Smooth muscle cell (in vitro differentiated cells): Measurements from ENCODE around the gene SGTA. TPM values are rescaled to one million over a fixed set of nuclear protein-coding genes. Genes with fewer than 3 reads are reported as not detected.

ENCODE experiments used
- DNase-seq: peaks from one replicate; lab custom pipeline; 2025; ENCODE audit not compliant: unreplicated experiment; lab: John Stamatoyannopoulos, UW
- H2AFZ ChIP-seq: fragments of 200-600 bp; sonication (generic); 2 replicates; pipeline ENCODE4 v1.6.0; 2016; ENCODE audit warnings: antibody characterized with exemption, low read depth, mild to moderate bottlenecking
- H3F3A ChIP-seq: fragments of 200-600 bp; sonication (generic); 2 replicates; pipeline ENCODE4 v1.6.0; 2017; ENCODE audit warnings: antibody characterized with exemption, low read depth
- H3K27ac ChIP-seq: fragments of 200-600 bp; sonication (generic); 2 replicates; pipeline ENCODE4 v1.5.1; 2016; ENCODE audit warnings: low read depth, mild to moderate bottlenecking
- H3K27me3 ChIP-seq: fragments of 200-600 bp; sonication (generic); 2 replicates; pipeline ENCODE4 v1.6.1; 2016; ENCODE audit warnings: low read depth, mild to moderate bottlenecking
- H3K36me3 ChIP-seq: fragments of 200-600 bp; sonication (generic); 2 replicates; pipeline ENCODE4 v1.5.1; 2016; ENCODE audit warnings: low read depth
- H3K4me1 ChIP-seq: fragments of 200-600 bp; sonication (generic); 2 replicates; pipeline ENCODE4 v1.5.1; 2016; ENCODE audit warnings: low read depth
- H3K4me2 ChIP-seq: fragments of 200-600 bp; sonication (generic); 2 replicates; pipeline ENCODE4 v1.6.0; 2016; ENCODE audit warnings: mild to moderate bottlenecking
- H3K4me3 ChIP-seq: fragments of 200-600 bp; sonication (generic); 2 replicates; pipeline ENCODE4 v1.5.1; 2016; ENCODE audit warnings: mild to moderate bottlenecking
- H3K79me2 ChIP-seq: fragments of 200-600 bp; sonication (generic); 2 replicates; pipeline ENCODE4 v1.6.0; 2016; ENCODE audit warnings: low read depth, mild to moderate bottlenecking
- H3K9ac ChIP-seq: fragments of 200-600 bp; sonication (generic); 2 replicates; pipeline ENCODE4 v1.6.0; 2016; ENCODE audit warnings: low read depth
- H3K9me3 ChIP-seq: fragments of 200-600 bp; sonication (generic); replicated peaks from 2 replicates; pipeline ENCODE4 v1.5.1; 2016; ENCODE audit warnings: low read depth
- H4K20me1 ChIP-seq: fragments of 200-600 bp; sonication (generic); 2 replicates; pipeline ENCODE4 v1.6.0; 2016; ENCODE audit warnings: low read depth
- WGBS: methylation state at CpG from one replicate; pipeline ENCODE4 v1.1.7; 2016; ENCODE audit warnings: low lambda C conversion rate; 5-methylcytosine and 5-hydroxymethylcytosine counted together
- polyA plus RNA-seq: library from polyadenylated mRNA; unstranded; fragments of >200 nt; fragmentation: Nextera tagmentation; extraction: Ambion mirVana; gene quantifications from 2 replicates; pipeline ENCODE4 v1.2.1, GENCODE V29; 2016
- total RNA-seq: library from RNA; depleted of rRNA; stranded (reverse); fragments of >200 nt; gene quantifications from 2 replicates; pipeline ENCODE4 v1.2.3, GENCODE V29; 2014
- TF ChIP-seq, protein P1 (sequence below): fragments of 200-600 bp; sonication (generic); IDR thresholded peaks from 2 replicates; pipeline ENCODE4 v1.5.1; 2017; ENCODE audit warnings: borderline replicate concordance, mild to moderate bottlenecking, antibody characterized with exemption; ENCODE audit not compliant: insufficient read depth, poor library complexity, severe bottlenecking

SGTA gene
- total and polyA plus RNA-seq, 2 experiments from 2014 or later, result 34.4 to 71.2 TPM

DNA sequence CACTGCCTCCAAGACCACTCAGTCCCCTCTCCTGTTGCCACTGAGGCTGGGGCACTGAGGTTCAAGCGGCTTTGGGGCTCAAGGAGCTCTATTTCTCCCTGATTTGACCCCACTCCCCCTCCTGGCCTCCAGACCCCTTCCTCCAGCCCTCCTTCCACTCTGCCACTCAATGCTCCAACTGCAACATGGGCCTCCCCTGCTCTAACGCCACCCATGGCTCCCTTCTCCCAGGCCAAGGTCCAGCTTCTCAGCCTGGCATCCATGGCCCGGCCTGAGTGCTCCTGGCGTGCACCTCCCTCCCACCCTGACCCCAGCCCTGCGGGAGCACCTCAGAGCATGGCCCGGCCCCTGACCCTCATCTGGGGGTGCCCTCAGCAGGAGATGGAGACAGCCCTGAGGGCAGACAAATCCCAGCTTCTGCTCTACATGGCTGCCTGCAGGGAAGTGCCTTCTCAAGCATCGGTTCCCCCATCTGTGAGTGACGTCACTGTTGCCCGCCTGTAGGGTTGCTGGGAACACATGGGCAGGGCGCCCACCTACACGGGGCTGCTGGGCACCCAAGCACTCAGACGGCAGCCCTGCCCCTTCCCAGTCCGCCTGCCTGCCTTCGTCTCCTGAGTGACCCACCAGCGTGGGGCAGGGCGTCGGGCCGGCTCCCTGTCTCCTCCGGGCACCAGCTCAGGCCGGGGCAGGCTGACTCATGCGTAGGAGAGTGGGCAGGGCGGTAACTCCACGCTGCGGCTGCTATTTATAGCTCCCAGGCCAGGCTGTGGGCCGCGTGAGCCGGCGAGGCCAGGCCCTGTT, 60.3 kb downstream of the SGTA start:
- no peaks in the 10 kb centered on the region for H3F3A ChIP-seq
- peaks cover 4% of the 10 kb centered on the region for H3K4me1 ChIP-seq
- peak; percentile 49 for DNase-seq
- H3K4me3 ChIP-seq, result no peak overlapping the region
- H3K27me3 ChIP-seq, result no peaks in the 10 kb centered on the region
- TF ChIP-seq, protein P1, sequence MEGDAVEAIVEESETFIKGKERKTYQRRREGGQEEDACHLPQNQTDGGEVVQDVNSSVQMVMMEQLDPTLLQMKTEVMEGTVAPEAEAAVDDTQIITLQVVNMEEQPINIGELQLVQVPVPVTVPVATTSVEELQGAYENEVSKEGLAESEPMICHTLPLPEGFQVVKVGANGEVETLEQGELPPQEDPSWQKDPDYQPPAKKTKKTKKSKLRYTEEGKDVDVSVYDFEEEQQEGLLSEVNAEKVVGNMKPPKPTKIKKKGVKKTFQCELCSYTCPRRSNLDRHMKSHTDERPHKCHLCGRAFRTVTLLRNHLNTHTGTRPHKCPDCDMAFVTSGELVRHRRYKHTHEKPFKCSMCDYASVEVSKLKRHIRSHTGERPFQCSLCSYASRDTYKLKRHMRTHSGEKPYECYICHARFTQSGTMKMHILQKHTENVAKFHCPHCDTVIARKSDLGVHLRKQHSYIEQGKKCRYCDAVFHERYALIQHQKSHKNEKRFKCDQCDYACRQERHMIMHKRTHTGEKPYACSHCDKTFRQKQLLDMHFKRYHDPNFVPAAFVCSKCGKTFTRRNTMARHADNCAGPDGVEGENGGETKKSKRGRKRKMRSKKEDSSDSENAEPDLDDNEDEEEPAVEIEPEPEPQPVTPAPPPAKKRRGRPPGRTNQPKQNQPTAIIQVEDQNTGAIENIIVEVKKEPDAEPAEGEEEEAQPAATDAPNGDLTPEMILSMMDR, result no peak
- no peaks in the 10 kb centered on the region for H3K36me3 ChIP-seq
- no peak overlapping the region for H2AFZ ChIP-seq
- H4K20me1 ChIP-seq, result no peaks in the 10 kb centered on the region
- H3K9me3 ChIP-seq, result no peaks in the 10 kb centered on the region
- WGBS, result 25% methylated on average over 25 of the region's 28 CpGs
- H3K27ac ChIP-seq, result no peak overlapping the region
- H3K4me2 ChIP-seq, result peak overlapping the region; percentile 57
- no peak overlapping the region for H3K9ac ChIP-seq
- no peaks in the 10 kb centered on the region for H3K79me2 ChIP-seq

DNA sequence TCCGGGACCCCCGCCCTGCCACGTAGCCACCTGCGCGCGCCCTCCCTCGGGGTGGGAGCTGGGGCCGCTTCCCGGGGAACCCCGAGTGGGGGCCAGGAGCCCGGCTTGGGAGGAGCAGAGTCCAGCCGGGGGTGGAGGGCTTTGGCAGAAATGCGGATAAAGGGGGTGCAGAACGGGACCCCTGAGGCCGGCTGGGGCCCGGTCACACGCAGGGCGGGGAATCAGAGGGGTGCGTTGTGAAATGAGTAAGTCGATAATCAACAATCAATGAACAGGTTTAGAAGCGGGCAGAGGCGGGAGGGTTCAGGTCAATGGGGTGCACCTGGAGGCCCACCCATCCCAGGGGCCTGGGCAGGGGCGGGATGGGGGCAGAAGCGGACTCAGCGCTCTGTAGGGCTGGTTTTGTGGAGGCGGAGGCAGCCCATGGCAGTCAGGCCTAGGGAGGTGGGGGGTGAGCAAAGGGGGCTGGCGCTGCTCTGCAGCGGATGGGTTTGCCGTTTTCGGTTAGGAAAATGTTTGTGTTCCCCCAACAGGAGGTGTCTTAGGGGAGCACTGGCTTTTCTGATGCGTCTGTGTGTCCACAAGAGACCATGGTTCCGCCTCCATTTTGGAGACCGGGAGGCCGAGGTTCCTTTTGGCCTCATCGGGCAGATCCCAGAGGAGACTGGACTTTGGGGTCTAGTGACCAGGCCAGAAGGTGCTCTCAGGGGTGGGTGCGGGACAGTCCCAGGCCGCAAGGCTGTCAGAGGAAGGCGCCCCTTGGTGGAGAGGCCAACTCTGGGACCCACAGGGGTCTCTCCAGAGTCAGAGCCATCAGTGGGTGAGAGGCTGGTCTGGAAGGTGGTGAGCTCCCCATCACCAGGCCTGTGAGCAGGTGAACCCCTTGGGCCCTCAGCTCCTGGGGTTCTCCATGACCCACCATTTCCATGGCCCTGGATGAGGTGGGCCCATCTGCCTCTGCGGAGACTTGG, 61.2 kb downstream of the SGTA start:
- DNase-seq, result no peak
- H3K4me1 ChIP-seq, result peaks cover 4% of the 10 kb centered on the region
- no peak overlapping the region for H3K9ac ChIP-seq
- no peaks in the 10 kb centered on the region for H4K20me1 ChIP-seq
- H3K27me3 ChIP-seq, result no peaks in the 10 kb centered on the region
- H3K27ac ChIP-seq, result no peak overlapping the region
- no peaks in the 10 kb centered on the region for H3F3A ChIP-seq
- TF ChIP-seq, protein P1, result no peak
- H3K4me2 ChIP-seq, result peak overlapping the region; percentile 91
- 43% methylated on average over 35 of the region's 39 CpGs for WGBS
- no peaks in the 10 kb centered on the region for H3K36me3 ChIP-seq
- no peaks in the 10 kb centered on the region for H3K9me3 ChIP-seq
- peak overlapping the region; percentile 69 for H2AFZ ChIP-seq
- H3K79me2 ChIP-seq, result no peaks in the 10 kb centered on the region
- peak overlapping the region; percentile 52 for H3K4me3 ChIP-seq

DNA sequence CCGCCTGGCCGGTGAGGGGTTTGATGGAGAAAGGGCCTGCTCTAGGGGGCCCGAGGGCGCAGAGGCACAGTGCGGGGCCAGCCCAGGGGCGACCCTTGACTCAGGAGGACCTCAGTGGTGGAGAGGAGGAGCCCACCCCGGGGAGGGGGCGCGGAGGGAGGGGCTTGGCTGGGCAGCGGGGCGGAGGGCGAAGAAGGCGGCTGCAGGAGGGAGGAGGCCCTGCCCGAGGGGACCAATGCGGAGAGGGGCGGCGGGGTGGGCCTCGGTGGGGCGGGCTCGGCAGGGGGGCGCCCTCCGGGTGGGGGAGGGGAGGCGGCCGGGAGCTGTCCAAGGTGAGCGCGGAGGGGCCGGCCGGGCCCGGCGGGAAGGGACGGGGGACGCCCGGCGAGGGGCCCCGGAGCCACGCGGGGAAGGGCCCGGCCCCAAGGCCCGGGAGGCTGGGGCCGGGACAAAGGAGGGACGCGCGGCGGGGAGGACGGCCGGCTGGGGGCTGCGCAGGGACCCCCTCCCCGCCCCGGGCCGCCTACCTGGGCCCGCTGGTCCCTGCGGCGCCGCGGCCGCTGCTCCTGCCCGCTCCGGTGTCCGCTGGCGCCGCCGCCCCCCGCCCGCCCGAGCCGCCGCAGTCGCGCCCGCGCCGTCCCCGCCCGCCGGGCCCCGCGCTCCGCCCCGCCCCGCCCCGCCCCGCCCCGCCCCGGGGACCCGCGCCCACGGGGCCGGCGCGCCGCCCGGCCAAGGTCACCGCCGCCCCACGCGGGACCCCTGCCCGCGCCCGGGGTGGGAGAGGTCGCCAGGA, 62.1 kb downstream of the SGTA start, which contains the start of gene DIRAS1:
Gene DIRAS1, minus strand, starts transcription at position 596 of the 793 bp plus-strand sequence. CDS start 3,566 bp downstream, outside the sequence.
- peak within 1 kb of the TSS; percentile 92 for H3K4me2 ChIP-seq
- no peaks in the 10 kb centered on the region for H3K36me3 ChIP-seq
- no peak for DNase-seq
- H4K20me1 ChIP-seq, result no peaks in the 10 kb centered on the region
- H3K9ac ChIP-seq, result no peak within 1 kb of the TSS
- H3K4me1 ChIP-seq, result peaks cover 4% of the 10 kb centered on the region
- 0% methylated on average over 2 of the region's 100 CpGs for WGBS
- H3K79me2 ChIP-seq, result no peaks in the 10 kb centered on the region
- no peaks in the 10 kb centered on the region for H3F3A ChIP-seq
- H3K27ac ChIP-seq, result no peak within 1 kb of the TSS
- no peaks in the 10 kb centered on the region for H3K9me3 ChIP-seq
- TF ChIP-seq, protein P1, result no peak
- peak within 1 kb of the TSS; percentile 55 for H3K4me3 ChIP-seq
- H2AFZ ChIP-seq, result peak within 1 kb of the TSS; percentile 69
- H3K27me3 ChIP-seq, result no peaks in the 10 kb centered on the region
